ENCODE measurements around the gene AKR1A1. TPM values are rescaled to one million over a fixed set of nuclear protein-coding genes. Genes with fewer than 3 reads are reported as not detected.

The AKR1A1 gene
- total and polyA plus RNA-seq, 2 of the 8 experiments (the other 6 are each of a cell fraction or from before 2014, with no cell fraction given) = 344 to 435 TPM

DNA sequence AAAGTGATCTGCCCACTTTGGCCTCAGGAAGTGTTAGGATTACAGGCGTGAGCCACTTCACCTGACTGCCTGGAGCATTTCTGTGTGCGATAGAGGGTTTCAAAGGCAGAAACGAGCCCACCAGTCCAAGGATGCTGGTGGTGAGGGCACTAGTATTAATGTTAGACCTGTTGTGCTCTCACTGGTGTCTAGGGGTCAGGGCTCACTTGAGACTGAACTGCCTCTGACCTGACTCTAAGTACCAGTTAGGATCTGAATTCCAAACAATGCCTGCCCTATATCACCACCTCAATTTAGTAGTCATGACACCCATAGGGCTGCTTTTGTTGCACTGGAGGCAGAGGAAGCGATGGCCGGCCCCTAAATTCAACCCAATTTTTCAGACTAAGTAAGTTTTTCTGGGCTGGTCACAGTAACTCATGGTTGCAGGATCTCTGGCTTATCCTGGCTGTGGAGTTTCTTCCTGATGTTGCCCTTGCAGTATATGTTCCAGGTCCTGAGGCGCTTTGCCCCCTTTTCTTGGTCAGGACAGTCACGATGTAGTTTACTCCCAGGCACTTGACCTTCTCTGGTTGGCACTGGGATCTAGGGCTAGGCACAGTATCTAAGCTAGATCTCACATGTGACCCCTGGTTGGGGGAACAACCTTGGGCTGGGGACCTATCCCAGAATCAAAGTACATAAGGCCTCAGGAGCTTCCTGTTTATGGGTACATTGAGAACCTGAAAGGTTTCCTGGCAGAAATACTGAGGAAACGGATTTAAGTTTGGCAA is 68.7 kb downstream of the AKR1A1 start (continued):
- TF ChIP-seq, protein P1, sequence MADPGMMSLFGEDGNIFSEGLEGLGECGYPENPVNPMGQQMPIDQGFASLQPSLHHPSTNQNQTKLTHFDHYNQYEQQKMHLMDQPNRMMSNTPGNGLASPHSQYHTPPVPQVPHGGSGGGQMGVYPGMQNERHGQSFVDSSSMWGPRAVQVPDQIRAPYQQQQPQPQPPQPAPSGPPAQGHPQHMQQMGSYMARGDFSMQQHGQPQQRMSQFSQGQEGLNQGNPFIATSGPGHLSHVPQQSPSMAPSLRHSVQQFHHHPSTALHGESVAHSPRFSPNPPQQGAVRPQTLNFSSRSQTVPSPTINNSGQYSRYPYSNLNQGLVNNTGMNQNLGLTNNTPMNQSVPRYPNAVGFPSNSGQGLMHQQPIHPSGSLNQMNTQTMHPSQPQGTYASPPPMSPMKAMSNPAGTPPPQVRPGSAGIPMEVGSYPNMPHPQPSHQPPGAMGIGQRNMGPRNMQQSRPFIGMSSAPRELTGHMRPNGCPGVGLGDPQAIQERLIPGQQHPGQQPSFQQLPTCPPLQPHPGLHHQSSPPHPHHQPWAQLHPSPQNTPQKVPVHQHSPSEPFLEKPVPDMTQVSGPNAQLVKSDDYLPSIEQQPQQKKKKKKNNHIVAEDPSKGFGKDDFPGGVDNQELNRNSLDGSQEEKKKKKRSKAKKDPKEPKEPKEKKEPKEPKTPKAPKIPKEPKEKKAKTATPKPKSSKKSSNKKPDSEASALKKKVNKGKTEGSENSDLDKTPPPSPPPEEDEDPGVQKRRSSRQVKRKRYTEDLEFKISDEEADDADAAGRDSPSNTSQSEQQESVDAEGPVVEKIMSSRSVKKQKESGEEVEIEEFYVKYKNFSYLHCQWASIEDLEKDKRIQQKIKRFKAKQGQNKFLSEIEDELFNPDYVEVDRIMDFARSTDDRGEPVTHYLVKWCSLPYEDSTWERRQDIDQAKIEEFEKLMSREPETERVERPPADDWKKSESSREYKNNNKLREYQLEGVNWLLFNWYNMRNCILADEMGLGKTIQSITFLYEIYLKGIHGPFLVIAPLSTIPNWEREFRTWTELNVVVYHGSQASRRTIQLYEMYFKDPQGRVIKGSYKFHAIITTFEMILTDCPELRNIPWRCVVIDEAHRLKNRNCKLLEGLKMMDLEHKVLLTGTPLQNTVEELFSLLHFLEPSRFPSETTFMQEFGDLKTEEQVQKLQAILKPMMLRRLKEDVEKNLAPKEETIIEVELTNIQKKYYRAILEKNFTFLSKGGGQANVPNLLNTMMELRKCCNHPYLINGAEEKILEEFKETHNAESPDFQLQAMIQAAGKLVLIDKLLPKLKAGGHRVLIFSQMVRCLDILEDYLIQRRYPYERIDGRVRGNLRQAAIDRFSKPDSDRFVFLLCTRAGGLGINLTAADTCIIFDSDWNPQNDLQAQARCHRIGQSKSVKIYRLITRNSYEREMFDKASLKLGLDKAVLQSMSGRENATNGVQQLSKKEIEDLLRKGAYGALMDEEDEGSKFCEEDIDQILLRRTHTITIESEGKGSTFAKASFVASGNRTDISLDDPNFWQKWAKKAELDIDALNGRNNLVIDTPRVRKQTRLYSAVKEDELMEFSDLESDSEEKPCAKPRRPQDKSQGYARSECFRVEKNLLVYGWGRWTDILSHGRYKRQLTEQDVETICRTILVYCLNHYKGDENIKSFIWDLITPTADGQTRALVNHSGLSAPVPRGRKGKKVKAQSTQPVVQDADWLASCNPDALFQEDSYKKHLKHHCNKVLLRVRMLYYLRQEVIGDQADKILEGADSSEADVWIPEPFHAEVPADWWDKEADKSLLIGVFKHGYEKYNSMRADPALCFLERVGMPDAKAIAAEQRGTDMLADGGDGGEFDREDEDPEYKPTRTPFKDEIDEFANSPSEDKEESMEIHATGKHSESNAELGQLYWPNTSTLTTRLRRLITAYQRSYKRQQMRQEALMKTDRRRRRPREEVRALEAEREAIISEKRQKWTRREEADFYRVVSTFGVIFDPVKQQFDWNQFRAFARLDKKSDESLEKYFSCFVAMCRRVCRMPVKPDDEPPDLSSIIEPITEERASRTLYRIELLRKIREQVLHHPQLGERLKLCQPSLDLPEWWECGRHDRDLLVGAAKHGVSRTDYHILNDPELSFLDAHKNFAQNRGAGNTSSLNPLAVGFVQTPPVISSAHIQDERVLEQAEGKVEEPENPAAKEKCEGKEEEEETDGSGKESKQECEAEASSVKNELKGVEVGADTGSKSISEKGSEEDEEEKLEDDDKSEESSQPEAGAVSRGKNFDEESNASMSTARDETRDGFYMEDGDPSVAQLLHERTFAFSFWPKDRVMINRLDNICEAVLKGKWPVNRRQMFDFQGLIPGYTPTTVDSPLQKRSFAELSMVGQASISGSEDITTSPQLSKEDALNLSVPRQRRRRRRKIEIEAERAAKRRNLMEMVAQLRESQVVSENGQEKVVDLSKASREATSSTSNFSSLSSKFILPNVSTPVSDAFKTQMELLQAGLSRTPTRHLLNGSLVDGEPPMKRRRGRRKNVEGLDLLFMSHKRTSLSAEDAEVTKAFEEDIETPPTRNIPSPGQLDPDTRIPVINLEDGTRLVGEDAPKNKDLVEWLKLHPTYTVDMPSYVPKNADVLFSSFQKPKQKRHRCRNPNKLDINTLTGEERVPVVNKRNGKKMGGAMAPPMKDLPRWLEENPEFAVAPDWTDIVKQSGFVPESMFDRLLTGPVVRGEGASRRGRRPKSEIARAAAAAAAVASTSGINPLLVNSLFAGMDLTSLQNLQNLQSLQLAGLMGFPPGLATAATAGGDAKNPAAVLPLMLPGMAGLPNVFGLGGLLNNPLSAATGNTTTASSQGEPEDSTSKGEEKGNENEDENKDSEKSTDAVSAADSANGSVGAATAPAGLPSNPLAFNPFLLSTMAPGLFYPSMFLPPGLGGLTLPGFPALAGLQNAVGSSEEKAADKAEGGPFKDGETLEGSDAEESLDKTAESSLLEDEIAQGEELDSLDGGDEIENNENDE (IDR thresholded peaks at IDR 0.05; ENCODE audit: insufficient replicate concordance, low read length) = peak; percentile 14
- TF ChIP-seq CBX8 (IDR thresholded peaks at IDR 0.05; ENCODE audit: borderline replicate concordance, low read depth, low read length) (no peak), YY1 (IDR thresholded peaks at IDR 0.05; ENCODE audit: low read depth, low read length) (no peak), KDM5A (IDR thresholded peaks at IDR 0.05; ENCODE audit: low read length) (no peak), CTBP2 (IDR thresholded peaks at IDR 0.05; ENCODE audit: borderline replicate concordance, insufficient read depth, insufficient read length, low read length) (no peak), TCF12 (IDR thresholded peaks at IDR 0.05; ENCODE audit: low read depth, low read length) (no peak), CREB1 (IDR thresholded peaks at IDR 0.05) (no peak)
- TF ChIP-seq, protein P2, sequence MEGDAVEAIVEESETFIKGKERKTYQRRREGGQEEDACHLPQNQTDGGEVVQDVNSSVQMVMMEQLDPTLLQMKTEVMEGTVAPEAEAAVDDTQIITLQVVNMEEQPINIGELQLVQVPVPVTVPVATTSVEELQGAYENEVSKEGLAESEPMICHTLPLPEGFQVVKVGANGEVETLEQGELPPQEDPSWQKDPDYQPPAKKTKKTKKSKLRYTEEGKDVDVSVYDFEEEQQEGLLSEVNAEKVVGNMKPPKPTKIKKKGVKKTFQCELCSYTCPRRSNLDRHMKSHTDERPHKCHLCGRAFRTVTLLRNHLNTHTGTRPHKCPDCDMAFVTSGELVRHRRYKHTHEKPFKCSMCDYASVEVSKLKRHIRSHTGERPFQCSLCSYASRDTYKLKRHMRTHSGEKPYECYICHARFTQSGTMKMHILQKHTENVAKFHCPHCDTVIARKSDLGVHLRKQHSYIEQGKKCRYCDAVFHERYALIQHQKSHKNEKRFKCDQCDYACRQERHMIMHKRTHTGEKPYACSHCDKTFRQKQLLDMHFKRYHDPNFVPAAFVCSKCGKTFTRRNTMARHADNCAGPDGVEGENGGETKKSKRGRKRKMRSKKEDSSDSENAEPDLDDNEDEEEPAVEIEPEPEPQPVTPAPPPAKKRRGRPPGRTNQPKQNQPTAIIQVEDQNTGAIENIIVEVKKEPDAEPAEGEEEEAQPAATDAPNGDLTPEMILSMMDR (IDR thresholded peaks at IDR 0.05; ENCODE audit: control extremely low read depth in 1 of 3, insufficient read depth in 1 of 3, low read depth in 1 of 3, low read length in 3 of 3) = peak in 1 of 3 experiments; percentile 2; a peak in 1 of 4 replicates
